Measurements from ENCODE around the gene TNRC6B.

DNA sequence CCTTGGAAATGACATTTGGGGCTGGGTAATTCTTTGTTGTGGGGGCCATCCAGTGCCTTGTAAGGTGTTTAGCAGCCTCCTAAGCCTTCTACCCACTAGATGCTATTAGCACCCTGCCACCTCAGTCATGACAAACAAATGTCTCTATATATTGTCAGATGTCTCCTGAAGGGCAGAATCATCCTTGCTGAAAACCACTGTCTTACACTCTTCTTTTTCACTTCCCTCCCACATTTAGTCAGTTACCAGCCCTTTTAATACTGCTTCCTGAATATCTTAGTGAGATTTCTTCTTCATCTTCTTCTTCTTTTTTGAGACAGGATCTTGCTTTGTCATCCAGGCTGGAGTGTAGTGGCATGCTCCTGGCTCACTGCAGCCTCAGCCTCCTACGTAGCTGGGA is 33.1 kb downstream of the TNRC6B start:
- TF ChIP-seq CTCF (IDR thresholded peaks at IDR 0.05) = no peak
- no peak for TF ChIP-seq PRDM15 (CRISPR knock-in tag; IDR thresholded peaks at IDR 0.05)
- TF ChIP-seq ZNF138 (CRISPR knock-in tag; conservative IDR thresholded peaks at IDR 0.05) = no peak
- no peak for TF ChIP-seq SP1 (CRISPR knock-in tag; conservative IDR thresholded peaks at IDR 0.05)
